IMR-90 (cell line): ENCODE measurements around the gene RRP36. TPM values are rescaled to one million over a fixed set of nuclear protein-coding genes. Genes with fewer than 3 reads are reported as not detected.

Experiments used
- ATAC-seq: fragments of 200-7000 bp; cut with Tn5 transposase; 2 replicates; pipeline ENCODE4 v1.9.1; 2020; ENCODE audit warnings: low read depth, mild to moderate bottlenecking, moderate library complexity
- BruUV-seq: library from RNA; stranded (reverse); fragments of 400-500 nt; replicated peaks from 2 replicates; lab custom pipeline; 2021; lab: Mats Ljungman, UMichigan
- CTCF ChIA-PET: fragments of 300-600 bp; formaldehyde crosslinking; extraction: SDS; loops from one replicate; lab custom pipeline; 2021; ENCODE audit warnings: antibody characterized with exemption; lab: Yijun Ruan, JAX
- POLR2A ChIA-PET: fragments of 300-600 bp; sonication (Branson Sonifier 250); formaldehyde crosslinking; loops from one replicate; lab custom pipeline; 2022; ENCODE audit warnings: antibody characterized with exemption; ENCODE audit not compliant: unreplicated experiment; lab: Charles Lee
- DNase-seq: peaks from one replicate; pipeline ENCODE4 v3.0.0; 2013
- H2AFZ ChIP-seq: replicated peaks from 2 replicates; pipeline ENCODE3; 2013; ENCODE audit warnings: low read length, mild to moderate bottlenecking; ENCODE audit not compliant: poor library complexity
- H2AK5ac ChIP-seq: 2 replicates; pipeline ENCODE4 v1.6.1; 2013; ENCODE audit warnings: low read depth, low read length, inconsistent platforms
- H2AK9ac ChIP-seq: replicated peaks from 2 replicates; pipeline ENCODE3; 2013; ENCODE audit warnings: mild to moderate bottlenecking, low read depth, low read length, moderate library complexity; ENCODE audit not compliant: poor library complexity
- H2BK120ac ChIP-seq: 2 replicates; pipeline ENCODE4 v1.6.1; 2013; ENCODE audit warnings: low read depth, low read length, inconsistent platforms
- H2BK15ac ChIP-seq: 3 replicates; pipeline ENCODE4 v1.6.1; 2013; ENCODE audit warnings: low read depth, low read length, inconsistent platforms
- H2BK20ac ChIP-seq: 2 replicates; pipeline ENCODE4 v1.6.1; 2013; ENCODE audit warnings: low read depth, mild to moderate bottlenecking, inconsistent platforms, low read length, moderate library complexity
- H2BK5ac ChIP-seq: 2 replicates; pipeline ENCODE4 v1.6.1; 2013; ENCODE audit warnings: mild to moderate bottlenecking, low read depth, low read length, inconsistent platforms; ENCODE audit not compliant: poor library complexity, severe bottlenecking
- H3K14ac ChIP-seq: replicated peaks from 2 replicates; pipeline ENCODE4 v1.6.1; 2013; ENCODE audit warnings: low read depth, low read length, inconsistent platforms
- H3K18ac ChIP-seq: 2 replicates; pipeline ENCODE4 v1.6.1; 2013; ENCODE audit warnings: low read depth, low read length, control low read depth
- H3K23ac ChIP-seq: 2 replicates; pipeline ENCODE4 v1.6.1; 2013; ENCODE audit warnings: low read depth, low read length, inconsistent platforms
- H3K27ac ChIP-seq: 2 replicates; pipeline ENCODE4 v1.5.1; 2013; ENCODE audit warnings: mild to moderate bottlenecking, control low read depth, low read length; ENCODE audit not compliant: insufficient read depth
- H3K27me3 ChIP-seq: 2 replicates; pipeline ENCODE4 v1.6.1; 2013; ENCODE audit warnings: low read length; ENCODE audit not compliant: control insufficient read depth, insufficient read depth
- H3K36me3 ChIP-seq: 2 replicates; pipeline ENCODE4 v1.6.1; 2013; ENCODE audit warnings: low read length, mixed read lengths; ENCODE audit not compliant: control insufficient read depth, insufficient read depth
- H3K4ac ChIP-seq: 2 replicates; pipeline ENCODE4 v1.6.1; 2013; ENCODE audit warnings: low read depth, low read length, inconsistent platforms
- H3K4me1 ChIP-seq: 2 replicates; pipeline ENCODE4 v1.6.1; 2013; ENCODE audit warnings: low read length, mixed read lengths; ENCODE audit not compliant: control insufficient read depth, insufficient read depth
- H3K4me2 ChIP-seq: 2 replicates; pipeline ENCODE4 v1.6.1; 2013; ENCODE audit warnings: low read depth, mild to moderate bottlenecking, control low read depth, low read length, moderate library complexity
- H3K4me3 ChIP-seq: 2 replicates; pipeline ENCODE4 v1.5.1; 2013; ENCODE audit warnings: low read depth, mild to moderate bottlenecking, control low read depth, low read length, moderate library complexity; ENCODE audit not compliant: insufficient read depth
- H3K56ac ChIP-seq: 2 replicates; pipeline ENCODE4 v1.6.1; 2013; ENCODE audit warnings: low read length, inconsistent platforms; ENCODE audit not compliant: insufficient read depth; ENCODE audit errors: extremely low read depth
- H3K79me1 ChIP-seq, 2 experiments: 2 replicates each; pipeline ENCODE4 v1.6.1; 2013; ENCODE audit warnings: low read length in 2 of 2, inconsistent platforms in 1 of 2, low read depth in 1 of 2
- H3K9ac ChIP-seq: 2 replicates; pipeline ENCODE4 v1.6.1; 2013; ENCODE audit warnings: low read depth, low read length, control low read depth
- H3K9me1 ChIP-seq: 2 replicates; pipeline ENCODE4 v1.6.1; 2013; ENCODE audit warnings: low read length, inconsistent platforms; ENCODE audit not compliant: insufficient read depth
- H3K9me3 ChIP-seq: 2 replicates; pipeline ENCODE4 v1.6.1; 2013; ENCODE audit warnings: low read length; ENCODE audit not compliant: control insufficient read depth, insufficient read depth
- H4K20me1 ChIP-seq: 2 replicates; pipeline ENCODE4 v1.6.1; 2013; ENCODE audit warnings: low read length, inconsistent platforms; ENCODE audit not compliant: insufficient read depth
- H4K5ac ChIP-seq: 2 replicates; pipeline ENCODE4 v1.6.1; 2013; ENCODE audit warnings: mild to moderate bottlenecking, low read depth, low read length, control low read depth
- H4K8ac ChIP-seq, 2 experiments: 2 replicates each; pipeline ENCODE4 v1.6.1; 2013; ENCODE audit warnings: low read depth in 2 of 2, low read length in 2 of 2, control low read depth in 1 of 2, inconsistent platforms in 1 of 2
- H4K91ac ChIP-seq: 2 replicates; pipeline ENCODE4 v1.6.1; 2013; ENCODE audit warnings: low read depth, low read length, inconsistent platforms; ENCODE audit not compliant: insufficient read depth
- BHLHE40 ChIP-seq: fragments of 150-350 bp; IDR thresholded peaks from 2 replicates; pipeline ENCODE4 v1.6.1; 2016; ENCODE audit warnings: mild to moderate bottlenecking, low read depth, low read length
- CHD1 ChIP-seq: IDR thresholded peaks from 2 replicates; pipeline ENCODE4 v1.6.1; 2012; ENCODE audit warnings: low read depth, low read length, improper control_type of control experiment
- CTCF ChIP-seq: conservative IDR thresholded peaks from 2 replicates; pipeline ENCODE4 v1.5.1; 2012; ENCODE audit warnings: mild to moderate bottlenecking, low read depth, low read length, improper control_type of control experiment
- RFX5 ChIP-seq: IDR thresholded peaks from 2 replicates; pipeline ENCODE4 v1.8.0; 2012; ENCODE audit warnings: low read depth, mild to moderate bottlenecking, low read length, moderate library complexity
- WGBS, 2 experiments: methylation state at CpG; one replicate each; pipeline versions ENCODE4 v1.1.5 to v1.1.7; 2013; ENCODE audit warnings: missing lambda C conversion rate in 2 of 2; ENCODE audit not compliant: insufficient read length in 1 of 2; ENCODE audit errors: extremely low coverage in 2 of 2; 5-methylcytosine and 5-hydroxymethylcytosine counted together
- dilution Hi-C: fragments of 300-500 bp; cut with HindIII; formaldehyde crosslinking; loops from one replicate; pipeline ENCODE4 v1.14.3; 2018; ENCODE audit warnings: low sequenced_read_pairs; ENCODE audit not compliant: unreplicated experiment
- in situ Hi-C: fragments of 300-500 bp; cut with MboI; formaldehyde crosslinking; loops from 3 replicates; pipeline ENCODE4 v1.14.3; 2019; ENCODE audit warnings: low sequenced_read_pairs, inconsistent platforms, mixed read lengths
- intact Hi-C: fragments of 100-400 bp; cut with micrococcal nuclease; formaldehyde crosslinking; loops from 2 replicates; pipeline ENCODE4 v1.10.0; 2022
- polyA plus RNA-seq, 3 experiments: library from polyadenylated mRNA; depleted of rRNA; stranded (reverse); fragments of >200 nt; gene quantifications; 2 replicates each; pipeline ENCODE4 v1.2.3, GENCODE V29; 2012; ENCODE audit warnings: low replicate concordance in 1 of 3
- total RNA-seq: library from RNA; depleted of rRNA; stranded (reverse); fragments of >200 nt; gene quantifications from 2 replicates; pipeline ENCODE4 v1.2.3, GENCODE V29; 2012

RRP36 gene
- total and polyA plus RNA-seq, 2 of the 4 experiments (the other 2 are of a cell fraction) = 54.3 to 106 TPM

GRCh38 chr6:43032326-43032725 lies 10.9 kb downstream of the RRP36 start:
- ChIA-PET CTCF (interaction anchor here (0.6 kb wide), 1 partner anchor 9 kb away, joined by 3 read pairs; no protein-coding TSS in a partner anchor), POLR2A (no interaction called here)
- no peak overlapping the region for H2BK5ac ChIP-seq
- H4K91ac ChIP-seq = no peak overlapping the region
- no peak overlapping the region for H2BK15ac ChIP-seq
- H4K8ac ChIP-seq = no peak overlapping the region
- H2AK9ac ChIP-seq = no peak overlapping the region
- DNase-seq (no peak), ATAC-seq (no peak)
- H3K4ac ChIP-seq = no peak overlapping the region
- no peak overlapping the region for H2BK20ac ChIP-seq
- H2AFZ ChIP-seq = no peak overlapping the region
- no peaks in the 10 kb centered on the region for H3K9me3 ChIP-seq
- H3K18ac ChIP-seq = no peak overlapping the region
- H2BK120ac ChIP-seq = no peak overlapping the region
- H3K79me1 ChIP-seq = peaks cover 12 to 14% of the 10 kb centered on the region in 2 experiments; a peak in 3 of 4 replicates
- H3K4me3 ChIP-seq = no peak overlapping the region
- 100% methylated on average over 1 of the region's 4 CpGs; no CpG with 5 or more reads in 1 of the 2 experiments for WGBS, 2 experiments
- no peak overlapping the region for H3K23ac ChIP-seq
- dilution Hi-C loops = no loop called here
- no peak overlapping the region for H3K27ac ChIP-seq
- H3K9me1 ChIP-seq = no peaks in the 10 kb centered on the region
- H3K36me3 ChIP-seq = peaks cover 57% of the 10 kb centered on the region
- H3K14ac ChIP-seq = no peak overlapping the region
- H3K56ac ChIP-seq = no peak overlapping the region
- H4K5ac ChIP-seq = no peak overlapping the region
- H3K4me2 ChIP-seq = no peak overlapping the region
- H3K27me3 ChIP-seq = no peaks in the 10 kb centered on the region
- no peak for TF ChIP-seq CTCF
- no peak for TF ChIP-seq CHD1
- TF ChIP-seq RFX5 = no peak
- TF ChIP-seq BHLHE40 = no peak
- in situ Hi-C loops = no loop called here
- no TSS peak for BruUV-seq
- no peaks in the 10 kb centered on the region for H3K4me1 ChIP-seq
- H3K9ac ChIP-seq = no peak overlapping the region
- no peak overlapping the region for H2AK5ac ChIP-seq
- intact Hi-C loops = no loop called here
- peaks cover 8% of the 10 kb centered on the region; the same call in 1 of the 2 replicates for H4K20me1 ChIP-seq
